Activated naive CD4-positive, alpha-beta T cell treated with anti-CD3 and anti-CD28 coated beads, Interleukin-2, amount 50 U/mL, for 24 hours (primary cell): ENCODE data around the gene AMPD3.
A peak's percentile ranks its signal among the peaks of the same experiment; 100 is the strongest.

Experiments
- H3K27ac Mint-ChIP-seq: one replicate; pipeline ENCODE4 v1.8.0; 2021; ENCODE audit warnings: mild to moderate bottlenecking, mixed read lengths
- H3K27me3 Mint-ChIP-seq: one replicate; pipeline ENCODE4 v1.8.0; 2021; ENCODE audit warnings: mixed read lengths
- H3K36me3 Mint-ChIP-seq: one replicate; pipeline ENCODE4 v1.8.0; 2021; ENCODE audit warnings: mixed read lengths
- H3K4me1 Mint-ChIP-seq: one replicate; pipeline ENCODE4 v1.8.0; 2021; ENCODE audit warnings: mixed read lengths
- H3K4me3 Mint-ChIP-seq: one replicate; pipeline ENCODE4 v1.8.0; 2021; ENCODE audit warnings: mild to moderate bottlenecking, mixed read lengths
- H3K9me3 Mint-ChIP-seq: one replicate; pipeline ENCODE4 v1.8.0; 2021; ENCODE audit warnings: mixed read lengths

Gene AMPD3

DNA sequence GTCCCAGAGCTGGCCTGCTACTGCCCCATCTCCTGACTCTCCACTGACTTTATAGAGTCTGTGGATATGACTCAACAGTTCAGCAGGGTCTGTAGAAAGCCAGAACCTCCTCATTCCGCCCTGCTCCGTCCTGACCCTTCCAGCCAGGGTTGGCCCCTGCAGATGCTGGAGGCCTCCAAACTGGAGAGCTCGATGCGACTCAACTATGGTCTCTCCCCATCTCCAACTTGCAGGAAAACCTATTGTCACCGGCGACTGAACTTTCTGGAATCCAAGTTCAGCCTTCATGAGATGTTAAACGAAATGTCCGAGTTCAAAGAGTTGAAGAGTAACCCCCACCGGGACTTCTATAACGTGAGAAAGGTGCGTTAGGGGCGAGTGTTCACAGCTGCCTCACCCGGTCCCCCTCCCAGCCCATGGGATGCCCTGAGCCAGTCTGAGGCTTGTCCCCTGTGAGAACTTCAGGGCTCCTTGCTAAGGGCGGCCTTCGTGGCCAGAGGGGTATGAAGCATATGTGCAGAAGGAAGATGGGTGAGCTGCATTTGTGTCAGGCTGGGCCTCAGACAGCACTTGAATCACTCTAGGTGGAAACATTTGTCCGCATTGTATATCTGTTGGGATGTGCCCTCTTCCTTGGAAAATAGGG, 32.1 kb downstream of the AMPD3 start:
- H3K9me3 Mint-ChIP-seq = no peaks in the 10 kb centered on the region
- no peaks in the 10 kb centered on the region for H3K27me3 Mint-ChIP-seq

DNA sequence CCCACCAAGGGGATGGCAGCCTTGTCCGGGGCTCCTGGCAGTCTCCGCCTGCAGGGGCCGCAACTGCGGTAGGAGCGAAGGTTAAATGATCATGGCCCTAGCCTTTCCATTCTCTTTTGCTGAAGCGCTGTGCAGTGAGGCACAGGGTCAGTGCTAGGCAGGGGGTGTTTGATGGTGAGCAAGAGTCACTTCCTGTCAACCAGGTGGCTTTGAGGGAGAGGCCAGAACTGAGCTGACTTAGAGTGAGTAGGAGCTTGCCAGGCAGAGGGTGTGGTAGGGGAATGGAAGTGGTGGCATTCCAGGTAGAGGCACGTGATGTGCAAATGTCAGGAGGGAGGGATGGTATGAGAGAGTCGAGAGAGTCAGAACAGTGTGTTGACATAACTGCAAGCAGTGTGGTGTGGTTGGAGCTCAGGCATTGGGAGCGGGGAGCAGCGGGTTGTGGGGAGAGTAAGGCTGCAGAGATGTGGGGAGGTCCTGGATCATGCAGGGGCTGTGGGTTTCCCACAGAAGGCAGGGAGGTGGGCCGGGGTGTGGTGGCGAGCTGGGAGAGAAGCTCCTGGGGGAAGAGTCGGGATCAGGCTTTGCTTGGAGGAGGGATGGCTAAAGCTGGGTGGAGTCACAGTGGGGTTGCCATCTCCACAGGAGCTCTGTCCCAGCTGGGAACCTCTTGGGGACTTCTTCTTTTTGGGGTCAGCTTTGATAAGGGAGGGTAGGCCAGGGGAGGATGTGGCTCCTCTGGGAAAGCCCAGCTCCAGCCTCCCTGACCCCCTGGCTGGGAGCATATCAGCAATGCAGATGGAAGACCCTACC, 33.3 kb downstream of the AMPD3 start:
- Mint-ChIP-seq H3K9me3 (no peaks in the 10 kb centered on the region), H3K27ac (peak overlapping the region; percentile 24), H3K36me3 (peaks cover 13% of the 10 kb centered on the region), H3K4me1 (peaks cover 15% of the 10 kb centered on the region), H3K27me3 (no peaks in the 10 kb centered on the region), H3K4me3 (no peak overlapping the region)

More for the DNA sequence above, 32.1 kb downstream of the AMPD3 start:
- Mint-ChIP-seq H3K4me1 (peaks cover 15% of the 10 kb centered on the region), H3K27ac (no peak overlapping the region), H3K36me3 (peaks cover 8% of the 10 kb centered on the region), H3K4me3 (no peak overlapping the region)

DNA sequence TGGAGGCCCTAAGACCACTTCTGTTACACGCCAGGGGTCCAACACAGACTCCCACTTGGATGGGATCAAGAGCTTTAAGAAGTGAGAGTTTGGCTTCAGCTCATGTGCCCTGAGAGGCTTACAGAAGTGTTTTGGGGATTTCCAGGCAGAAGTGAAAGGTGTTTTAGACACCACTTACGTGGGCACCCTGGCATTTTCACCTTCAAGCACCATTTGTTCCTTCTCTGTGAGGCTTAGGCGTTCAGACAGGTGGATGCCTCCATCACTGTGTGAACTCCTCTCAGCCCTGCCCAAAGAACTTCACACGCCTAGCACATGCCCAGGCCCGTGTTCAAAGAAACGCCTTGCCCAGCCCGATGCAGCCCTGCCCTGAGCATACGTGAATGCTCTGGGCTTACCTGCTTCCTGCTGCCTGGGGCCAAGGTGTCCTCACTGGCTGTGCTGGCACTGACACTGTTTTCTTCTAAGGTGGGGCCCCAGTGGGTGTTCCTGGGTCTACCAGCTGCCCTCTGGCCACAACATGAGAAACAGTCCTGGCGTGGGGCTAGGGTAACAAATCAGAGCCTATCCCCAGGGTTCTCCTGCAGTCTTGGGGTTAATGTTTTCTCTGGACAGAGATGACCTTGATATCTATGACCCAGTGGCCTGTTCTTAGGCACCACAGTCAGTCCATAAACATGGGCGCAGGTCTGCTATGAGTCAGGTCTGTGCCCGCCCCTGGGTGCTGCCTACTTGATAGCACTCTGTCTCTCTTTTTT, 34.0 kb downstream of the AMPD3 start:
- peaks cover 13% of the 10 kb centered on the region for H3K36me3 Mint-ChIP-seq
- H3K27me3 Mint-ChIP-seq = no peaks in the 10 kb centered on the region
- no peak overlapping the region for H3K4me3 Mint-ChIP-seq
- no peaks in the 10 kb centered on the region for H3K9me3 Mint-ChIP-seq
- peaks cover 15% of the 10 kb centered on the region for H3K4me1 Mint-ChIP-seq
- no peak overlapping the region for H3K27ac Mint-ChIP-seq

DNA sequence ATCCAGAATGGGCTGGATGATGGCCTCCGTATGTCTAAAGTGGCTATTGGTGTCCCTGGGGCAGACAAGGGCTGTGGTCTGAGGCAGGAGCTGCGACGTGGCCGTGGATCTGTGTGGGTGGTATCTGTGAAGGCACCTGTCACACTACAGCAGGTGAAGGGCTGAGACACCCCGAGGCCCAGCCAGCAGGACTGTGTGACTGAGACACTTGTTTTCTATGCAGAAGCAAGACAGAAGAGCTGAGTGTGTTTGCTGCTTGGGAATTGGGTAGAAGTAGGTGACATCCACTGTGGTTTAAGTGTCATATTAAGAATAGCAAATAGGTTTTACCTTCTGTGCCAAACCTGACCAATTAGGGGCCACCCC, 35.0 kb downstream of the AMPD3 start:
- H3K4me1 Mint-ChIP-seq = peaks cover 15% of the 10 kb centered on the region
- no peak overlapping the region for H3K4me3 Mint-ChIP-seq
- peaks cover 12% of the 10 kb centered on the region for H3K36me3 Mint-ChIP-seq
- H3K27ac Mint-ChIP-seq = peak overlapping the region; percentile 83
- H3K27me3 Mint-ChIP-seq = no peaks in the 10 kb centered on the region
- H3K9me3 Mint-ChIP-seq = no peaks in the 10 kb centered on the region

DNA sequence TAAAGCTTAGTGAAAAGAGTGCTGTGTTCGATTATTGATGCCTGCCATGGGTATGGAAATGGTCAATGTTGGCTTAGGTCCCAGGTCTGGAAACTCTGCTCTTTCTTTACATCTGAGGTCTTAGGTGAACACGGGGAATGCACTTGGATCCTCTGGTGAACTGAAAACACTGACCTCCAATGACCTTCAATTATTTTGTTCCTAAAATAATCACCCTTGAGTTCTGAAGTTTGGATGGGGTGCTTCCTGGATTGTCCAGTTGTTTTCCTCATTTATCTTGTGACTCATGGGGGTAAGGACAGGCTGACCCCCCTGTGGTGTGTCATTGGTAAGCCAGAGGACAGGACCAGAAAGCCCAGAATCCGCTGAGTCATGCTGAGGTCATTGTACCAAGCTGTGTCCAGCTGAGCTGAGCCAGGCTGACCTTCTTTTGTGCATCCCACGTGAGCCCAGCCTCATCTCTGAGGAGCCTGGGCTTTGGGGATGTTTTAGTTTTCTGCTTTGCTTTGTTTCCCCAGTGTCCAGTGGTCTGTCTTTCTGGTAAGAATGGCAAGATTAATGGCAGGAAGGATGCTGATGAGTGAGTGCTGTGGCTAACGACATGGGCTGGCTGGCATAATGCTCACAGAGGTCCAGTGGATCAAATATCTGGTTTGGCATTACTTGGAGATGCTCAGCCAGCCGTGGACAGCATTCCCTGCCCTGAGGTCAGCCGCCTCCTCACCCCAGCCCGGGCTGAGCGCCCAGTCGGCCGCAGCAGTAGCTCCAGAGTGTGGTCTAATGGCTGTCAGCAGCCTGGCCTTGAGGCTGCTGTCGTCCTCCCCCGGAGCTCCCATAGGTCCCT, 35.6 kb downstream of the AMPD3 start:
- Mint-ChIP-seq H3K27me3 (no peaks in the 10 kb centered on the region), H3K4me1 (peaks cover 15% of the 10 kb centered on the region), H3K36me3 (peaks cover 12% of the 10 kb centered on the region), H3K9me3 (no peaks in the 10 kb centered on the region), H3K27ac (peak overlapping the region; percentile 88), H3K4me3 (no peak overlapping the region)

DNA sequence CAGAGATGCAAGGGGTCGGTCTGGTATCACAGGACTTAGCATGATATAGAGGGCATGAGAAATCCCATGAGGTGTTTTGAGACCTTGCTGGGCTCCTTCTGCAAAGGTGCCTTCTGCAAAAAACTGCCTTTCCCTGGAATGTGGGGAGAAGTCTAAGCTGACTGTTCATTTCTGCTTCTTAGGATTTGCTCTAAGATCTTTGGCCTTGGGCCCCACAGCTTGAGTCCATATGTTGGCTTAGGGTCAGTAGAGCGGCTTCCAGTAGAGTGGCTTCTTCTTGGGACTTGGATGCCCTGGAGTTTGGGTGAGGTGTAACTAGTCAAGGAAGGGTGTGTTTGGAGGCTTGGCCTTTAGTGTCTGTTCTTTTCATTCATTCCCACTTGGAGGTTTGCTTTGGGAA, 37.0 kb downstream of the AMPD3 start:
- H3K36me3 Mint-ChIP-seq = peaks cover 14% of the 10 kb centered on the region

DNA sequence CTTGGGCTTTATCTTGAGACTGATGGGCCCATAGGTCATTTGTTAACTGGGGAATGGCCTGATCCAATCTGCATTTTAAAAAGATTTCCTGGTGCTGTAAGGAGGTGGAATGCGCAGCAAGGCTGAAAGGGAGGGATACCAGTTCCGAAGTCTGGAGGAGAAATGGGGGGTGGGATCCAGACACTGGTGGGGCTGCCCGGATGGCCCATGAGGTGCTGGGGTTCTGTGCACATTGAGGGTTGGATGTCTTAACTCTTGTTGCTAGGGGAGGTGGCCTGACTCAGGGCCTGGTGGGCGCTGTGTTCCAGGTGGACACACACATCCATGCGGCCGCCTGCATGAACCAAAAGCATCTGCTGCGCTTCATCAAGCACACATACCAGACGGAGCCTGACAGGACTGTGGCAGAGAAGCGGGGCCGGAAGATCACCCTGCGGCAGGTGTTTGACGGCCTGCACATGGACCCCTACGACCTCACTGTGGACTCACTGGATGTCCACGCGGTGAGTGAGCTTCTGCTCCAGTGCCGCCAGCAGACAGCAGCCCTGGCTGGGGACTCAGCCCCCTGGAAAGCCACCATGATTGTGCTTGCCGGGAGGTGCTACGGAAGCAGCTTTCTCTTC, 38.1 kb downstream of the AMPD3 start:
- Mint-ChIP-seq H3K27ac (no peak overlapping the region), H3K4me1 (peaks cover 12% of the 10 kb centered on the region), H3K9me3 (no peaks in the 10 kb centered on the region), H3K36me3 (peaks cover 16% of the 10 kb centered on the region), H3K27me3 (no peaks in the 10 kb centered on the region), H3K4me3 (no peak overlapping the region)

More for the DNA sequence above, 37.0 kb downstream of the AMPD3 start:
- H3K4me3 Mint-ChIP-seq = no peak overlapping the region
- no peaks in the 10 kb centered on the region for H3K27me3 Mint-ChIP-seq
- H3K4me1 Mint-ChIP-seq = peaks cover 15% of the 10 kb centered on the region
- no peaks in the 10 kb centered on the region for H3K9me3 Mint-ChIP-seq
- peak overlapping the region; percentile 14 for H3K27ac Mint-ChIP-seq

DNA sequence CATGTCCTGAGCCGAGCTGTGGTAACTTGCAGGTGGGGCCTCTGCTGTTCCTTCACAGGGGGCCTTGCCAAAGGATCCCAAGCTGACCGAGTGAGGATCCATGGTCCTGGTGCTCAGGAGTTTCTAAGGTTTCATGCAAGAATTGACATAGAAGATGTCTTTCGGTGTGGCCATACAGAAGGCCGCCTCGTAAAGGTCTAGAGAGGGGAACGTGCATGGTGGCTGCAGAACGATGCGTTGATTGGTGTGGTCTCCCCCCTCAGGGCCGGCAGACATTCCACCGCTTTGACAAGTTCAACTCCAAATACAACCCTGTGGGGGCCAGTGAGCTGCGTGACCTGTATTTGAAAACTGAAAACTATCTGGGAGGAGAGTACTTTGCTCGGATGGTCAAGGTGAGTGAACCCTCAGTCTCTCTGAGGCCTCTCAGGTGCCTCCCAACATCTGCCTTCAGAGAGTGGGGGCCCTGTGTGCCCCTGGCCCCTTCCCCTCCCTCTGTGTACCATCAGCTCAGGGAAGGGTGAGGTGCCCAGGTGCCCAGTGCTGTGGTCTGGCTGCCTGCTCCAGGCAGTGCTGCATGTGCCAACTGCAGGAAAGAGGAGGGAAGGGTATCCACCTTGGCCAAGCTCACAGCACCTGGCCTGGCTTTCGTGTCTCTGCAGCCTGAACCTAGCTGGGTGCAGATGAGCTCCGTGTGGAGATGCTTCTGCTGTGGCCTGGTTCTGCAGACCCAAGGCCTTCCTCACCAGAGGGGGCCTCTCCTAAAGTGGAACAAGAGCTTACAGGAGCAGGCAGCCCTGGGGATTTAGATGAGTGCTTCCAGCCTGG, 39.8 kb downstream of the AMPD3 start:
- Mint-ChIP-seq H3K4me3 (no peak overlapping the region), H3K4me1 (peaks cover 3% of the 10 kb centered on the region), H3K27ac (no peak overlapping the region), H3K36me3 (peaks cover 16% of the 10 kb centered on the region), H3K9me3 (no peaks in the 10 kb centered on the region), H3K27me3 (no peaks in the 10 kb centered on the region)

DNA sequence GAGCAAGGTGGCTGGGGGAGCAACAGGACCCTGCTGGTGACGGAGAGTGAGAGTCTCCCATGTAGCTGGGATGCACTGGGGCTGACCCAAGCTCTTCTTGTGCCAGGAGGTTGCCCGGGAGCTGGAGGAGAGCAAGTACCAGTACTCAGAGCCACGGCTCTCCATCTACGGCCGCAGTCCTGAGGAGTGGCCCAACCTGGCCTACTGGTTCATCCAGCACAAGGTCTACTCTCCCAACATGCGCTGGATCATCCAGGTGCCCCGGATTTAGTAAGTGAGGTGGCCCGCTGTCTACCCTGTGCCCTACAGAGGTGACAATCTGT, 40.4 kb downstream of the AMPD3 start:
- H3K4me1 Mint-ChIP-seq = no peaks in the 10 kb centered on the region
- no peaks in the 10 kb centered on the region for H3K9me3 Mint-ChIP-seq
- no peak overlapping the region for H3K27ac Mint-ChIP-seq
- H3K36me3 Mint-ChIP-seq = peaks cover 17% of the 10 kb centered on the region
- H3K27me3 Mint-ChIP-seq = no peaks in the 10 kb centered on the region
- H3K4me3 Mint-ChIP-seq = no peak overlapping the region

DNA sequence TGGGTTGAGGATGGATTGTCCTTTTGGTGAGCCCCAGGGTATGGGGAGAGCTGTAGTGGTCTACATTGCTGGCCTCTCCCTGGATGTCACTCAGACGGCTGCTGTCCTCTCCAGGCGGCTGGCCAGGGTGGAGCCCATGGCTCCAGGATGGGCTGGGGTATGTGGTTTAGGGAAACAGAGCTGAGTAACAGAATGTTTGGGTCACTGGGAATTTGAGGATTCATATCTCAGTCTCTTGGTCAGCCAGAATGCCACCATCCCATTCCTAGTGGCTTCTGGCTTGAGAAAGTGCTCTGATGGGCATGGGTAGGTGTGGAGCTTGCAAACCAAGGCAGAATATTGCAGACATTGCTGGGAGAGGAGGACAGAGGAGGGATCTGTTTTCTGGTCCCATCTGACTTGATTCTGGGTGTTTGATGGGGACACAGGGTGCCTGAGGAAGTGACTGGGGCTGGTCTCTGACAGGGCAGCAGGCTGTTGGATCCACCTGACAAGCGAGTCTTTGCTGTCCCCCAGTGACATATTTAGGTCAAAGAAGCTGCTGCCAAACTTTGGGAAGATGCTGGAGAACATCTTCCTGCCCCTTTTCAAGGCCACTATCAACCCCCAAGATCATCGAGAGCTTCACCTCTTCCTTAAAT, 41.4 kb downstream of the AMPD3 start:
- H3K9me3 Mint-ChIP-seq = no peaks in the 10 kb centered on the region
- H3K4me3 Mint-ChIP-seq = no peak overlapping the region
- no peaks in the 10 kb centered on the region for H3K4me1 Mint-ChIP-seq
- no peaks in the 10 kb centered on the region for H3K27me3 Mint-ChIP-seq
- H3K36me3 Mint-ChIP-seq = peaks cover 17% of the 10 kb centered on the region
- no peak overlapping the region for H3K27ac Mint-ChIP-seq

DNA sequence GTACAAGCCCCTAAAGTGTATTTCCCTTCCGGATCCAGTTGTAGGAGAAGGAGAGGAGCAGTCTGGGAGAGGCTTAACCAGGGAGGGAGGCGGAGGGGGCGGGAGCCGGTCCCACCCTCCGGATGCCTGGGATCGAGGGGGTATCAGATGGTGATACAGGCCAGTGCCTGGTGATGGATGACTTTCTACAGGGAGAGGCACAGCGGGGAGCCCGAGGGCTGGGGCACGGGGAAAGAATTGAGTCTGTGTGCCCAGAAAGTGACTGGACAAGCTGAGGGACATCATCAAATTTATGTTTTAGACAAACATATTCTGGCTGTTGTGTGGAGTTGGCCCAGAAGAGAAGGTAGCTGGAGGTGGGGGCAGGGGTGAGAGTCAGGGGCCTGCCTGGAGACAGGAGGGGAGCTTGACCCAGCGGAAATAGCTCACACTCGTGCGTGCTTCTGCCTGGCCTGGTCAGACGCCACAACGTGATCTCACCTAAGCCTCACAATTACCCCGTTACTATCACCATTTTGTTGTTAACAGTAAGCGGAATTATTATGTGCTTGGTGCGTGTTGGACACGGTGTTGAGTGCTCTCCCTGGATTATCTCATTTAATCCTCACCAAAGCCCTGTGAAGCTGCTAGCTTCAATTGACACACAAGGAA, 42.4 kb downstream of the AMPD3 start:
- no peaks in the 10 kb centered on the region for H3K9me3 Mint-ChIP-seq
- no peaks in the 10 kb centered on the region for H3K27me3 Mint-ChIP-seq
- H3K27ac Mint-ChIP-seq = no peak overlapping the region
- H3K36me3 Mint-ChIP-seq = peaks cover 11% of the 10 kb centered on the region
- H3K4me1 Mint-ChIP-seq = no peaks in the 10 kb centered on the region
- H3K4me3 Mint-ChIP-seq = no peak overlapping the region

DNA sequence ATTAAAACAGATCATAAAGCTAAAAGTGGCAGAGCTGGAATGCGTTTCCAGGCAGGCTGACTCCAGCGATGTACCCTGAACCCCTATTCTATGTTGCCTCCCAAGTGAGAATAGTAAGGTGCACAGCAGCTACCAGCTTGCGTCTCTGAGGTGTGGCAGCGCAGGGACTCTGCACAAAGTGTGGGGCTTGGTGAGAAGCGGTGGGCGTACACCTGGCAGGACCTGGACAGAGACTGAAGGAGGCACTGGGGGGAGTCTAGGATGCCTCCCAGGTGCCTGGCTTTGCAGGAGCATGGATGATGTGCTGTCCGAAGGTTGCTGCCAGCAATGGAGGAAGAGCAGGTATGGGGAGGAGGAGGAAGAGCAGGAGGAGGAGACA, 42.9 kb downstream of the AMPD3 start:
- Mint-ChIP-seq H3K27me3 (no peaks in the 10 kb centered on the region), H3K4me3 (no peak overlapping the region), H3K36me3 (peaks cover 8% of the 10 kb centered on the region), H3K27ac (no peak overlapping the region), H3K9me3 (no peaks in the 10 kb centered on the region), H3K4me1 (no peaks in the 10 kb centered on the region)

DNA sequence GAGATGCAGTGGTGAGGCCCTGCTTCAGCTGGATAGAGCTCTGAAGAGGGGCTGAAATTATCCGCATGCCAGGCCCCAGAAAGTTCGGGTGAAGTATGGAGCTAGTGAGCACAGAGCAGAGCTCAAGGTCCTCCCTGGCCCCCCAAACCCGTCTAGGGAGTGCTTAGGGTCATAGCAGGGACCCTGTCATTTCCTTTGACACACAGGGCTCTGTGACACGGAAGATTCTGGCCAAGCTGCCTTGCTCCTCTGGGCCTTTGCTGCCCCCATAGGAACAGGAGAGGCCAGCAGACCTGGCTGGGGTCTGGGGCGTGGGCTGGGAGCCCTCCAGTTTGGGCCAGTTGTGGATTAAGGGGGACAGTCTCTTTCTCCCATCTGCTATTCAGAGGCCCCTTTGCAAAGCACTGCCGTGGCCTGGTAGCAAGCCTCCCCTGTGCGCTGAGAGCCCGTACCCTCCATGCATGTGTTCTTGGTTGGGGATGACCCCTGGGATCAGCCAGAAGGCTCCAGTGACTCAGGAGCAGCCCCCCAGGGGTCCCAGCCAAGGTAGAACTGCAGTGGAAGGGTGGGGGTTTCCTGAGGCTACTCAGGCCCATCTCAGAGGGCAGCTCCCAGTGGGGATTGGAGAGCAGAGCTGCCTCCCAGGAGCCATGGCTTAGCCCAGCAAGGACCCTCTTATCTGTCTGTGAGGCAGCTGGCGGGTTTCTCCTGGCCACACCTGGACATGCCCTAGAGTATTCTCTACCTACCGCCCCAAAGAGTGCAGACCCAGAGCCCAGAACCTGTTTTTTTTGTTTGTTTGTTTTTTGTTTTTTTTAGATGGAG, 43.6 kb downstream of the AMPD3 start:
- no peak overlapping the region for H3K27ac Mint-ChIP-seq
- H3K9me3 Mint-ChIP-seq = no peaks in the 10 kb centered on the region
- H3K36me3 Mint-ChIP-seq = peaks cover 8% of the 10 kb centered on the region

More for the DNA sequence above, 43.6 kb downstream of the AMPD3 start:
- Mint-ChIP-seq H3K4me3 (no peak overlapping the region), H3K4me1 (no peaks in the 10 kb centered on the region), H3K27me3 (no peaks in the 10 kb centered on the region)
